Peyer's patch (tissue), 4 donors: ENCODE results near the gene NUP214.

Experiments
- POLR2A ChIP-seq, 2 donors: fragments of 450-650 bp; IDR thresholded peaks; one replicate each; pipeline ENCODE4 v1.5.1; 2017; ENCODE audit warnings: antibody characterized with exemption in 2 of 2, mild to moderate bottlenecking in 2 of 2, moderate library complexity in 2 of 2
- TF ChIP-seq, protein P1 (sequence below), 6 experiments: fragments of 450-650 bp in 4 of 6; fragments of 200-600 bp in 2 of 6; sonication (generic) in 1 of 6; IDR thresholded peaks; one replicate each; pipeline ENCODE4 v1.5.1; 2017 to 2019; ENCODE audit warnings: antibody characterized with exemption in 6 of 6, mild to moderate bottlenecking in 3 of 6, moderate library complexity in 1 of 6

DNA sequence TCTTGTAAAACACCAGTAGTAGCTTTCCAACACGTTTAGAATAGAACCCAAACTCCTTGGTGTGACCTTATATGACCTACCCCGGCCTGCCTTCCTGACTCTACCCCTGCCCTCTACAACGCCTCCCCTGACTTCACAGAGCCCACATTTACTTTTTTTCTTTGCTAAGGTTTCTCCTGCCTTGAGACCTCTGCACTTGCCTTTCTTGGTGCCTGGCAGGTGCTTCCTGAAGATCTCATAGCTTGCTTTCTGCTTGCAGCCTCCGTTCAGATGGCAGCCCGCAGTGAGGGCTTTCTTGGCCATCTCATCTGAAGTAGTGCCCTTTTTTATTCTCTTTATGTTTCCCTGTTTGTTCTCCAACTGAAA is 24.3 kb downstream of the NUP214 start:
- TF ChIP-seq, protein P1, sequence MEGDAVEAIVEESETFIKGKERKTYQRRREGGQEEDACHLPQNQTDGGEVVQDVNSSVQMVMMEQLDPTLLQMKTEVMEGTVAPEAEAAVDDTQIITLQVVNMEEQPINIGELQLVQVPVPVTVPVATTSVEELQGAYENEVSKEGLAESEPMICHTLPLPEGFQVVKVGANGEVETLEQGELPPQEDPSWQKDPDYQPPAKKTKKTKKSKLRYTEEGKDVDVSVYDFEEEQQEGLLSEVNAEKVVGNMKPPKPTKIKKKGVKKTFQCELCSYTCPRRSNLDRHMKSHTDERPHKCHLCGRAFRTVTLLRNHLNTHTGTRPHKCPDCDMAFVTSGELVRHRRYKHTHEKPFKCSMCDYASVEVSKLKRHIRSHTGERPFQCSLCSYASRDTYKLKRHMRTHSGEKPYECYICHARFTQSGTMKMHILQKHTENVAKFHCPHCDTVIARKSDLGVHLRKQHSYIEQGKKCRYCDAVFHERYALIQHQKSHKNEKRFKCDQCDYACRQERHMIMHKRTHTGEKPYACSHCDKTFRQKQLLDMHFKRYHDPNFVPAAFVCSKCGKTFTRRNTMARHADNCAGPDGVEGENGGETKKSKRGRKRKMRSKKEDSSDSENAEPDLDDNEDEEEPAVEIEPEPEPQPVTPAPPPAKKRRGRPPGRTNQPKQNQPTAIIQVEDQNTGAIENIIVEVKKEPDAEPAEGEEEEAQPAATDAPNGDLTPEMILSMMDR (IDR thresholded peaks at IDR 0.05): no peak
- no peak for TF ChIP-seq POLR2A (IDR thresholded peaks at IDR 0.05)
